Stimulated activated CD8-positive, alpha-beta memory T cell treated with anti-CD3 and anti-CD28 coated beads, Interleukin-15, amount 100 ng/mL, for 48 hours (primary cell): ENCODE data around the gene ZSWIM6.

Source experiments
- DNase-seq, 2 donors: peaks; one replicate each; pipeline ENCODE4 v3.0.0-alpha.2; 2020; ENCODE audit warnings: low read depth in 2 of 2

ZSWIM6 gene

DNA sequence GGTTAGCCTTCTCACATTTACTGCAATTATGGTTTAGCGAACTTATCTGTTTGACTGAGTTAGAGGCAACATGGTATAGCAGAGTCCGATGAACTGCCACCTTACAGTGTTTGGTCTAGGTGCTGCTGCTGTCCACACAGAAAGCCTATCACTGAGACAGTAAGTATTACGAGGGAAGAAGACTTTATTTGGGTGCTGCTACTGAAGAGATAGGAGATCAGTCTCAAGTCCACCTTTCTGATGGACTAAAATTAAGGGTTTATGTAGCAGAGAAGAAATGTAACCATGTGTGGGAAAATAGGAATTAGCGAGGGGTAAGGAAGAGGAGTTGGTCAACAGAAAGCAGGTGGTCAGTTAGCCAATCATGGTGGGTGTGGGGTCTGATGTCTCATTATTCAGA, 109.7 kb downstream of the ZSWIM6 start:
- no peak for DNase-seq

DNA sequence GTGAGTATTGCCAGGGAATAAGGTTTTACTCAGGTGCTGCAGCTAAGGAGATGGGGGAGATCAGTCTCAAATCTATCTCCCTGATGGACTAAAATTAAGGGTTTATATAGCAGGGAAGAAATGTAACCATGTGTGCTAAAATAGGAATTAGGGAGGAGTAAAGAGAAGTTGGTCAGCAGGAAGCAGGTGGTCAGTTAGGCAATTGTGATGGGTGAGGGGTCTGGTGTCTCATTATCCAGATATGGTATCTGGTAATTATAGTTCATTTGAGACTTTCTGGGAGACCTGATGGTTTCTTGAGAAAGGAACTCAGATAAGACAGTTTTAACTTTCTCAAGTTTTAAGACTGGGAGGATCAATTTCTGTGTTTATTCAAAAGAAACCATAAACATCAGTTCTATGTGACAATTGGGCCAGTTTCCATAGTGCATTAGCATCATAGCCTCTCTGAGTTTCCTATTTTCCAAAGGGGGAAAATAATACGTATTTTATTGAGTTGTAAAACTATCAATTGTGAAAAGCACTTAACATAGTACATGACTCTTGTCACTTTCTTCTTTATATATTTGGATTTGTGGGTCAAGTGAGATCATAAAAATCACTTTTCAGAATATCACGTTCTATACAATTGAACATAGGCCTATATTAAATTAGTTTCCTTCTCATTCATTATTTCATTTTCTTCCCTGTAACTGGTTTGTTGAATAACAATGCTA, 115.9 kb downstream of the ZSWIM6 start:
- no peak for DNase-seq

DNA sequence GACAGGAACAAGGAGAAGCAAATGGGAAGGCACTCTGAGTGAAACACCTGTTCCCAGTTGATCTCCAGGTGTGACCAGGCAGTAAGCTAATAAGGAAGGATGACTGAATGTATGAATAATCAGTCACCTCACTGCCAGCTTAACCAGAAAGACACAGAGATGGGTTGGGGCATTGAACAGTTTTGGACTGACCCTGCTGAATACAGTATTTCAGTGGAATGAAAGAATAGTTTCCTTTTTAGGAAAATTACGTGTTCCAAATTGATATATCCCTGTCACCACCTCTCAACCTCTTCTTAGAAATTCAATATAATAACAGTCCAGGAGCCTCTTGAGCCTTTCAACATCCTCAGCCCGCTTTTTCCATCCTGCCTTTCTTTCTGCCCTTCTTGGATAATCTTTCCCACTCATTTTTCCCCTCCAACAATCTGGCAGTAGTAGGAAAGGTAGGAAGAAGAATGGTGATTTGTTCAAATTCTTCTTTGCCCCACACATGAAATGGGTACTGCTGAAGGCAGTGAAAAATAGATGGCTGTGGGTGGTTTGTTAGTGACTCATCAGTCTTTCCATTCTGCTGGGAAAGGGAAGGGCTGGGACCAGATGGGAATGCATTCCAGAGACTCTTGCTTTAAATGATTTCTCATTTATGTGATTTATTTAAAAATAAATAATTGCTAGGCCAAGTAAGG, 117.9 kb downstream of the ZSWIM6 start:
- DNase-seq = no peak

DNA sequence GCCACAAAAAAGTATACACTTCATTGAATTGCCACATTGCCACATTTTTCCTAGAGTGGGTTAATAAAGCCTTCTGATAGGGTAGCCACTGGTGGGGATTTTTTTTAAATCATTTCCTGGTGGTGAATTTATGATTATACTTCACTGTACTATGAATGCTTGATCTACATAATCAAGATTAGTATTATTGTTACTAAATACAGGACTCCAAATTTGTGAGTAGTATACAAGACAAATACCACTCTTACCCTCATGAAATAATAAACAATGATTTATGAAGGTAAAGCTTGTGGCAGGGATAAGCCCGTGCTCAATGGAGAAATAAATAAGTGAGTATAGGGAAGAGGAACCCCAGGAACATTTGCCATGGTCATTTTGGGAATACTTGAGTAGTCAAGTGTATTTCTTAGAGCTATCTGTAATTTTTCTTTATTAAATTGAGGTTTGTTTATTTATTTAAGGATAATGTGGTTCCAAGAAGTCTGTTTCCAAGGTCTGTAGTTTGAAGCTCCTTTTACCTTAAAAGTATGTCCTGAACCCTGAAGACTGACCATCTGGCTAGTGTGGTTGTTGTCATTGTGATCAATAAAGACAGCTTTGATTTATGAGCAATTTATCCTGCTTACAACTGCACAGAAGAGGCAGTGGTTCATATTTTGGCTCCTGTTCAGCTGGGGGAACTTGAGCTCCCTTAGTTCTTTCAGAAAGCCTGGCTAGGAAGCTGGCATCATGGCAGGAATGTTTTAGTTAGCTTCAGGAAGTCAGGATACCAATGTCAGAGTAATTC, 118.6 kb downstream of the ZSWIM6 start:
- DNase-seq = no peak

DNA sequence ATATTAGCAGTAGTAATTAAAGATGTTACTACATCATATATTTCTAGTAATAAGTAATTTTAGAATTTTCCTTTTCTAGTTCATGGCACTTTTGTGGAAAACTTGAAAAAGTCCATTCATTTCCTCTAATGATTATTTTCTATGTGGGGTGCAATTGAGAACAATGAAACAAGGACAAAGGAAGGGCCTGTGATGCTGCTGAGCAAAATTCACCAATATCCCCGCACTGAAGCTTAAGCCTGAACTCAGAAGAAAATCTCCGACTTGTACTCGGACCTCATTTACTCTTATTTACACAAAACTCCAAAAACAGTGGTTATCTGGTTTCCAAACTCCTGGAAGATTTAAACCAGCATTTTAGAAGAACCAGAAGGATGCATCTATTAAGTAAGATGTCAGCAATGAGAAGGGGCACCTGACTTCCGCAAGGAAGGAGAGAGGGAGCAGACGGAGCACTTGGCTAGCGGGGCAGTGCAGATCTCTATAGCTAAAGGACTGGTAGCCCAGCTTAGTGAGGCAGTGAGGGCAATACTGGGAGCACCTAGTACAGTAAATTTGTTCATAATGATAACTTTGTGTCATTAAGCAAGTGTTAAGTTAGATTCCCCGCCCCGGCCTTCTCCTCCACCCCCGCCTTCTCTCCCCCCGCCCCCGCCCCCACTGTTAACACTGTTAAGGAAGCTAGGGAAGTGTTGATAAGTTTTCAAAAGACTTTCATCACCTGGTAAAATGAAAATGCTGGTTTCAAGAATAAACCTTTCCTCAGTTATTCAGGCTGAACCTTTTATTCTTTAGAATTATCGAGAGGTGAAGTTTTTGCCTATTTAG, 123.3 kb downstream of the ZSWIM6 start:
- no peak for DNase-seq

DNA sequence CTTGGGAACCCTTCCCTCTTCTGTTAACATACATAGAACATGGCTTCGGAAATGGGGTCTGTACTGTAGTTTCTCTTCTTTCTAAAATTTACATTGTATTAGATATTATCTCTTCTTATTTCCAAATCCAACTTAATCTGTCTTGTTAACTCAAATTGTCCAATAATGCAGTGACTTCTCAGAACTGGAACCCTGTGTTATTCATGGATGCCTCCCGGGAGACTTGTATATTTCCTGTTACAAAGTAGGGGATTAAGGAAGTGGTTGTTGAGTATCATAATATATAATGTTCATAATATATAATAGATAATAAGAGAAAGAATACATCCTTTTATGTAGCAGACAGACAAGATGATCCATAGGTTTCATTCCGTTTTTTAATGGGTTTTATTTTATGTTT, 128.4 kb downstream of the ZSWIM6 start:
- no peak for DNase-seq

DNA sequence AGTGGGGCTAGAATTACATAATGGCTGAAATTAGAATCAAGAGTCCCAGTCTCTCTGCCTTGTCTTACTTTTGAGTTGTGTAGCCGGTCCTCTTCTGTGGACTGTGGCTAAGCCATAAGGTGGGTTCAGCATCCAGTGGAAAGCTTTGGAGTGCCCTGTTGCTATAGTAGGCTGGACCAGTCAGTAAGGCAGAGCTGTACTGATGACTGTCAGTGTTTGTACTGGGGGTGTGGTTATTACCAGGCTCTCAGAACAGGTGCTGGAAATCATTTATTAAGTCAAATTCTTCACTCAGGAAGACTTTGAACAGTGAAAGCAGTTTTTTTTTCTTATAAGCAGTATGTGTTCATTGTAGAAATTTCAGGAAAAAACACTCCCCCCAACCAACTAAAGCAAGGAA, 129.4 kb downstream of the ZSWIM6 start:
- no peak for DNase-seq

DNA sequence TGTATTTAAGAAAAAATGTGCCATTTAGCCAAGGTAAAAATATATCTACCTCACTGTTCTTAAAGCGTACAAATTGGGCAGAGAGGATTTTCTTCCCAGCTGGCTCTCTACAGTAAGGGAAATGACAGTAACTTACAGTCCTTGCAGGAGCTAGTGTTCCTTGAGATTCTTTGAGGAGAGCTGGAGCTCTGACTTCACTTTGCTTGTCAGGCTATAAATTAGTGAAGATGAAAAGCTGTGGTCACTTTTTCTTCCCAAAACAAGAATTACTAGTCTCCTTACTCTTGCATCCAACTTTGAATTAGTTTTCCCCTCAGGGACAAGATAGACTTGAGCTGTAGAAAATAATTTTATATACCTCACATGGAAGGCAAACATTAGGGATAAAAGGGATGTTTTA, 129.9 kb downstream of the ZSWIM6 start:
- no peak for DNase-seq

DNA sequence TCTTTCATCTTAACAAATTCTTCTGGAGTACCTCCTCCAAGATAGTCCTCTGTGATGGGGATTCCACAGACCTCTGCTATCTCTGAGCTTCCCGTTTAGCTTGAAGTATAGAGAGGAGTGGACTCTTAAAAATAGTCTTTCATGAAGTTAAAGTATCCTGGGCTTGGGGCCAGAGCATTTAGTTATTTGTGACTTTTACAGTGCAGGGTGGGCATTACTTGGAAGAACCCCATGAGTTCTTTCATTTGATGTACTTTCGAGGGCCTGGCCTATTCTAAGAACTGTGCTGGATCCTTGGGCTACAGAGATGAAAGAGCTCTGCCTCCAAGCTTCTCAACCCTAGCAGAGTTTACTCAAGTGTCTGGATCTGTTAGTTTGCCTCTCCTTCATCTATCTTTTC, 131.5 kb downstream of the ZSWIM6 start:
- DNase-seq = no peak

DNA sequence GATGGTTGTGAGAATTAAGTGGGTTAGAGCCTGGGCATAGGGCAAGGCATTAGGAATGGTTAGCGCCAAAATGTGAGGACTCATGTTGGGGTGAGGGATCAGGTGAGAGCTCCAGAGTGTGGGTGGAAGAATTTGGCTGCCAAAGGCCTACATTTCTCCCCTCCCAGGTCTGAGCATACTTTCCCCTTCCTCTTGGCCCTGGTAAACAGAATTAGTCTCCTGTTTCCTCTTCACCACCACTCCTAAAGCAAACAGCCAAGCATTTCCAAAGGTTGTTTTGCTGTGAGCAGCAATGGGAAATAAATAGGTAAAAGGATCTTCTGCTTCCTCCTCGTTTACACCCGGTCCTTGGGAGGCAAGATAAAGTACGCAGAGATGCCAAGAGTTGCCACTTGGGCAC, 132.5 kb downstream of the ZSWIM6 start:
- no peak for DNase-seq

DNA sequence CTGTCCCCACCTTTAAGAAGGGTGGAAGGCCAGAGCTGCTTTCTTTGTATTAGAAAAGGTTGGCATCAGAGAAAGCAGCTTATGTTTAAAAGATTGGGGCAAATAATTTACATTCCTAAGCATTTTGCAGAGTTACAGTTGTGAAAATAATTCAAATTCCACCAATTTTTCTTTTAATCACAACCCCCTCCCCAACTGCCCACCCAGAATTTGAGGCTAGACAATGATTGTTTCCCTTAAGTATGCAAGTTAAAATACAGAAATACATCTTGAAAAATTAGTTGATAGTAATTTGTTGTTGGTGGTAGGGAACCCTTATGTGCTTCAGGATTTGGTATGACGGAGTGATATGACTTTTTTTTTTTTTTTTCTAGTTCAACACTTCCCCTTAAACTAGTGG, 133.0 kb downstream of the ZSWIM6 start:
- no peak for DNase-seq

DNA sequence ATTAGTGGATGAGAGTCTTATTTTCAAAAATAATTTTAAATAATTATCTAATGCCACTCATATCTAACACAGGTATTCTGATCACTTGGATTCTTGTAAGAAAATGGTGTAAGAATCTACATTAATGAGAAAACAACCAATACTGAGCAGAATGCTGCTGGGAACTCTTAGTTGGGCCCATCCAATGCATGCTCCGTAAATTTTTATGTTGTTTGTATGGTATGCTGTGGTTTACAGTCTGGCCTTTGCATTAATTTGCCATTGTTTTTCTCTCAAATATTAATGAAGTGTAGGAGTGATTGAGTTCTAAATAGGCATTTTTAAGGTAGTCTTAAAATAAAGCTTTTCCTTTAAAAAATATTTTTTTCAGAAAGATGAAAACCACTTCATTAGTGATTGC, 133.4 kb downstream of the ZSWIM6 start:
- no peak for DNase-seq

DNA sequence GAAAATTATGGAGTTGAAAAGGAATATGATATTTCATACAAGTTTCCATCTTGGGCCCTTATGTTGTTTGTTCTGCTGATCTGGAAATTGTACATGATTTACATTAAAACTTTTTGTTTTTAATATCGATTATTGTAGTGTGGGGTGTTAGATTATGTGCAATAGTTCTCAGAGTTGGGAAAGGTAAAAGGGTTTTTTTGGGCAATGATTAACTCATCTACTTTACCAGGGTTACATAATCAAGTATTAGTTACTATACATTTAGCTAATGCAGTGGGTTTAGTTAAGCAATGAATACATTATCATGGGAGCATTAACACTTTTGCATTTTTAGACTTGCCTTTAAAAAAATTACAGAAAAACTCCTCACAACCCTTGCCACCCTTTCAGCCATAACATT, 134.0 kb downstream of the ZSWIM6 start:
- no peak for DNase-seq

DNA sequence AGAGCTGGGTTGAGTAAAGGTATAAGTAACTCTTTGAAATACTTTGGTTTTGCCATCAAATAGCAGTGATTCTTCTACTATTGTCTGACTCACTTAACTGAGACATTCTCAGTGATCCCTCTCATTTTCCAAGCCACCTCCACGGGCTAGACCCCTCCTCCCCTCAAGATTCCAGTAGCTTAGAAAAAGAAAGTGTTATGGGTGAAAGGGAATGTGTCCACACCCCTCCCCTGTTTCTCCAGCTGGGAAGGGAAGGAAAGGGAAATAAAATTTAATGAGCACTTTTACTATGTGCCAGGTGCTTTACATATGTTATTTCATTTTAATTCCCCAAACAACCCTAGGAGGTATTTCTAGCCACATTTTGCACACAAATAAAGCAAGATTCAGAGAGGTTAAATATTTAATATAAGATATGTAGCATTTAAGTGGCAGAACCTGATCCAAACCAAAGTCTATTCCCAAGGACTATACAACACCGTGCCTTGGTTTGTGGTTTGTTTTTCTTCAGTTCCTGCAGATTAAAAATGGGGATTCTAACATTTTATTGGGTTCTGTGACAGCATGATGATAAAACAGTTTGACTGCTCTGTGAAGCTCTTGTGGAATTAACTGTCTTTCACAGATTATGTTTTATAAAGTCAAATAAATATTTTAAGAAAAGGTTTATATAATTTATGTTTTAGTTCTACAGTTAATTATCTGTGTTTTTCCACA, 135.9 kb downstream of the ZSWIM6 start:
- no peak for DNase-seq

DNA sequence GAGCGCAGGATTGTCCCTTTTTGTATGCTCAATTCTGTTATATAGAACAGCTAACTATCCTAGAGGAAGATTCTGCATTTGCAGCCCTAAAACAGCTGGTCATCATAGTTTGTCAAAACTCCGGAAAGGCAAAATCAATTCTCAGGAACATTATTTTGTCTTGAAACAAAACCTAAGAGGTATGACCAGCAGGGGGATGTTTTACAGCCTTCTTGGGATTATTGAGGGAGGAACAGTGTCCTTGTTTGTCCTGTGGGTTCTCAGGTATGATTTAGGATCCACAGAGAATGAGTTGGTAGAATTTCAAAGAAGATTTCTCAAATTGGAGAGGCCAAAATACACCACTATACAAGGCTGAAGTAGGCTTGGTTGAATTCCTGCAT, 136.4 kb downstream of the ZSWIM6 start:
- DNase-seq = no peak

DNA sequence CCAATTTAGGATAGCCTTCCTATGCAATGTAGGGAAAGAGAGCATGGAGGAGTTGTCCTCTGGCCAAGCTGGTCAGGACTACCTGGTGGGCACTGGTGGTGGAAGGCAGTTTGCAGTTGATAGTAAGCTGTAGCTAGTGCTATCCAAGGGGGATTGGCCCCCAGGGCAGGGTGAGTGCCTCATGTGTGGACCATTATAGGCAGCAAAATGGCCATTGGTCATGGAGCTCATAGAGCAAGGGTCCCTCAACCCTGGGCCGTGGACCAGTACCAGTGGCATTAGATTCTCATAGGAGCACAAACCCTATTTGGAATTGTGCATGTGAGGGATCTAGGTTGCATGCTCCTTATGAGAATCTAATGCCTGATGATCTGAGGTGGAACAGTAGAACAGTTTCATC, 139.3 kb downstream of the ZSWIM6 start:
- no peak for DNase-seq

DNA sequence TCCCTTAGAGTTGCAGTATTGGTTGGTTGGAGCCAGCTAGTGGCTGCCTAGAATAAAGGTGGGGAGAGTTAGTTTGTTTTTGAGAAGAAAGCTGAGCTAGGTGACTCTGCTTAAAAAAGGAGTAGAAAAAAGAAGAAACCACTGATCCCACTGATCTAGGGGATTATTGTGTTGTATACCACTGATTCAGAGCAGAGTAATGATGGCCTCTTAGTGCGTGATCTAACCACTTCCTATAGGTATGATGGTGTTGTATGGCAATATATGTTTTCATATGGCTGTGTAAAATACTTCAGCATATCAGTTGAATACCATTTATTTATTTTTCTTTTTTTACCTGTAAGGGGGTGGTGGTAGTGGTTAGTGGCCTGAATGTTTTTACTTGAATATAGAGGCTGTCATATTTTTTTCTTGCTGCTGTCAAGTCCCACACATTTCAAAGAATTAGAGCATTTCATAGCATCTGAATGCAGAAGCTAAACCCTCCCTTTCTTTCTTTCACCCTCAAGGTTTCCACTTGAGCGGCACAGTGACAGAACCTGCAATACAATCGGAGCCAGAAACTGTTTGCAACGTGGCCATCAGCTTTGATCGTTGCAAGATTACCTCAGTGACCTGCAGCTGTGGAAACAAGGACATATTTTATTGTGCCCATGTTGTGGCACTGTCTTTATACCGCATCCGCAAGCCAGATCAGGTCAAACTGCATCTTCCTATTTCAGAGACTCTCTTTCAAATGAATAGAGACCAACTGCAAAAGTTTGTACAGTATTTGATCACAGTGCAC, 140.3 kb downstream of the ZSWIM6 start:
- DNase-seq = no peak

DNA sequence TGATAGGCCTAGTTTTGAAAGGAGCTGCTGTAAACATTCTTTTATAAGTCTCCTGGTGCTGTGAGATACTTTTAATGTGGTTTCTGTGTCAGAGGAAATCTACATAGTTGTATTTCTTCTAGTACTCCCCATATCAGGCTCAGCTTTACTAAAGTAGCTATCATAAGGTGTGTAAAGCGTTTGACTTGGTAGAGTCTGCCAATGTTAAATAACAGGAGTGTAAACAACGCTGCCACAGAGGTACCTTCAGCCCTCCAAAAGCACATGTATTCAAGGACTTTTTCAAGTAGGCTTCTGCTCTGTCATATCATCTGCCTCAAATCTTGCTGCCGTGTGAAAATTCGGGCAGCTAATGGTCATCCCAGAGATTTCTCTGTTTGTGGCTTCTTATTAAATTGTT, 142.7 kb downstream of the ZSWIM6 start:
- DNase-seq = no peak

DNA sequence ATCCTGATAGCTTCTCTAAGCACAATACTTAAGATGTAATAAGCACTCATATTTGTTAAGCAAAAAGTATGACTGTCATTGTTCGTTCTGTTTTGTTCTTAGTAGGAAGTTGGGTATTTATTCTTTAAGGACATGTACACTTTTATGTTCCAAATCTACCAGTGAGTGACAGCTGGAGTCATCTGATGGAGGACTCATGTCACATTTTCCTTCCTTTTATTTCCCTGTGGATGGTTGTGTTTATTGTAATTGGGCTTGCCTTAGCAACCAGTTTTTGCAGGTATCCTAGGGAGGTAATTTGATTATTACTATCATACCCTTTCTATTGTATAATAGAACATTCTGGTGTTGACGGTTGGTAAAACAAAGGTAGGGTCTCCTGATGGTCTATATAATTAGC, 145.7 kb downstream of the ZSWIM6 start:
- no peak for DNase-seq

DNA sequence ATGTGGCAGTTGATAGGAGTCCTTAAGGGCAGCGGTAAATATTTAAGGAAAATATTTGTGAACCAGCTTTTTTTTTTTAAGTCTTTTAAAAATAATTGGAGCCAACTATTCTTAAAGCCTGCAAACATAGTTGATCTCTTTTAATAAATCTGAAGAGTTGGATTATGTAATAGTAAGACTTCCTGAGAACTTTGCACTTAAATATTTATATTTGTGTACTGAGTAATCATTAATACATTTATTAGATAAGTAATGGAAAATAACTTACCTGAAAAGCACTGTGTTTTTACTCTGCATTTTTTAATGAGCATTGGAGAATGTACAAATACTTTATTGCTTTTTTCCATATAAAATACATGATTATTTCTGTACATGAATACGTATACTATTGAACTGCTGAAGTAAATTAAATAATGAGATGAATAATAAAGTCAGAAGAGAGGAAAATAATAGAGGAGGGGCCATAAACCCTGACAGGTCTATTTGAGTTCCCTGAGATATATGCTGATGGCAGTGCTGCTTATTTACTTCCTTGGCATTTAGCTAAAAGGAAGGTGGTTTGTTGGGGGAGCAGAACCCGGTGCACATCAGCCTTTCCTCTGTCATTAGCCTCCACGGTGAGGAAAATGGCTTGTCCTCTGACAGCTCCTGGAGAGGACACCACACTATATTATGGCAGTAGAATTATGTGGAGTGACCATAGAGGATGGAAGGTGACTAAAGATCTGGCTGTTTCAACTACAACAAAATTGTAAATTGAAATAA, 148.0 kb downstream of the ZSWIM6 start:
- no peak for DNase-seq
